ENCODE data around the gene VKORC1.

DNA sequence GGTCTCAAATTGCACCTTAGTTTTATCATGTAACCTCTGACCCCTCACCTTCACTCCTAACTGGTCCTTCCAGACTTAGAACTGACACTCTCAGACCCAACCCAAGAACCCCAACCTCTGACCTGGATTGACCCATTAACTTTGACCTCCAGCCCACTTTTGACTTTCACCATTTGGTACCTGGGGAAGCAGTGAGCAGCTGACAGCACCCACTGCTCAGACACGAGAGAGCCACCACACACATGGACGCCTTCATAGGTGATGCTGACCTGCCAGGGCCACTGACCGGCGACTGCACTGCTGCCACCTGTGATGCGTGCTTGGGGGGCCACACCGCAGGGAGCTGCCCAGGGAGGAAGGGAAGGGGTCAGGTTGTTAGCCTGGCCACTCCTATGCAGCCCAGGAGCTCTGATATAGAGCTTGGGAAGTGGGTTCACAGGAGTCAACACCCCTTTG lies 38.5 kb upstream of the VKORC1 start:
- TF ChIP-seq GATA2 (IDR thresholded peaks at IDR 0.05; ENCODE audit: low read depth, low read length) (no peak), GATA3 (IDR thresholded peaks at IDR 0.05; ENCODE audit: low read depth, low read length) (no peak)

All from SH-SY5Y (cell line).